ENCODE results near the gene TXNDC2. TPM values are rescaled to one million over a fixed set of nuclear protein-coding genes. Genes with fewer than 3 reads are reported as not detected.

Gene TXNDC2
- total and polyA plus RNA-seq, 4 donors, result under 0.01 to 0.09 TPM; not detected in 2

DNA sequence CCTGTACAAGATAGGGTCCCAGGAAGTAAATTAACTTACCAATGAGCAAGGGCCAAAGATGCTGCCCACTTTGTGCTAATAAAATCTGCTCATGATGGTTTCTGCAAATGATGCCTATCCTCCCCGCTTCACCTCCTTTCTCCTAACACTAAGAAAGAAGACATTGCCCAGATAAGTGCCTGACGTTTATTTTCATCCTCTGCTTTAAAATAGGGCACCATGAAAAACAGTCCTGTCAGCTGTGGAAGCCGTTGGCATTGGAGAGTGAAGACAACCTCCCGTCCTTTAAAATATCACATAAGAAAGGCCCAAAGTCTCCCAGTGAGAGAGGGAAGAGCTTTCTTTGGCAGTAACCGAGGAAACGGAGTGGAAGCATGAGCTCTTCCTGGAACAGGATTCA is 1.7 kb upstream of the TXNDC2 start:
- Histone ChIP-seq H3K36me3 (ENCODE audit: control insufficient read depth in 4 of 4, insufficient read depth in 3 of 4, low read depth in 1 of 4, low read length in 3 of 4) (no peaks in the 10 kb centered on the region), H3K27ac (ENCODE audit: low read depth in 1 of 2, low read length in 2 of 2) (no peak overlapping the region), H3K27me3 (ENCODE audit: control insufficient read depth in 4 of 4, insufficient read depth in 4 of 4, low read length in 3 of 4) (no peaks in the 10 kb centered on the region), H3K9me3 (ENCODE audit: control insufficient read depth in 4 of 4, low read length in 3 of 4) (no peaks in the 10 kb centered on the region), H3K9ac (ENCODE audit: low read depth in 1 of 2, low read length in 2 of 2) (no peak overlapping the region), H3K4me1 (ENCODE audit: control insufficient read depth in 4 of 4, insufficient read depth in 4 of 4, low read length in 3 of 4) (no peaks in the 10 kb centered on the region), H3K4me3 (ENCODE audit: low read depth in 1 of 3, low read length in 3 of 3) (no peak overlapping the region)
- no peak for DNase-seq (ENCODE audit: low spot score)
- TF ChIP-seq GABPA (IDR thresholded peaks at IDR 0.05 in 1 of 2, conservative IDR thresholded peaks at IDR 0.05 in 1 of 2), result no peak
- no peak for TF ChIP-seq EGR1 (IDR thresholded peaks at IDR 0.05; ENCODE audit: low read depth in 2 of 2)
- no peak for TF ChIP-seq HNF4G (IDR thresholded peaks at IDR 0.05)
- TF ChIP-seq, protein P1, sequence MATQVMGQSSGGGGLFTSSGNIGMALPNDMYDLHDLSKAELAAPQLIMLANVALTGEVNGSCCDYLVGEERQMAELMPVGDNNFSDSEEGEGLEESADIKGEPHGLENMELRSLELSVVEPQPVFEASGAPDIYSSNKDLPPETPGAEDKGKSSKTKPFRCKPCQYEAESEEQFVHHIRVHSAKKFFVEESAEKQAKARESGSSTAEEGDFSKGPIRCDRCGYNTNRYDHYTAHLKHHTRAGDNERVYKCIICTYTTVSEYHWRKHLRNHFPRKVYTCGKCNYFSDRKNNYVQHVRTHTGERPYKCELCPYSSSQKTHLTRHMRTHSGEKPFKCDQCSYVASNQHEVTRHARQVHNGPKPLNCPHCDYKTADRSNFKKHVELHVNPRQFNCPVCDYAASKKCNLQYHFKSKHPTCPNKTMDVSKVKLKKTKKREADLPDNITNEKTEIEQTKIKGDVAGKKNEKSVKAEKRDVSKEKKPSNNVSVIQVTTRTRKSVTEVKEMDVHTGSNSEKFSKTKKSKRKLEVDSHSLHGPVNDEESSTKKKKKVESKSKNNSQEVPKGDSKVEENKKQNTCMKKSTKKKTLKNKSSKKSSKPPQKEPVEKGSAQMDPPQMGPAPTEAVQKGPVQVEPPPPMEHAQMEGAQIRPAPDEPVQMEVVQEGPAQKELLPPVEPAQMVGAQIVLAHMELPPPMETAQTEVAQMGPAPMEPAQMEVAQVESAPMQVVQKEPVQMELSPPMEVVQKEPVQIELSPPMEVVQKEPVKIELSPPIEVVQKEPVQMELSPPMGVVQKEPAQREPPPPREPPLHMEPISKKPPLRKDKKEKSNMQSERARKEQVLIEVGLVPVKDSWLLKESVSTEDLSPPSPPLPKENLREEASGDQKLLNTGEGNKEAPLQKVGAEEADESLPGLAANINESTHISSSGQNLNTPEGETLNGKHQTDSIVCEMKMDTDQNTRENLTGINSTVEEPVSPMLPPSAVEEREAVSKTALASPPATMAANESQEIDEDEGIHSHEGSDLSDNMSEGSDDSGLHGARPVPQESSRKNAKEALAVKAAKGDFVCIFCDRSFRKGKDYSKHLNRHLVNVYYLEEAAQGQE (IDR thresholded peaks at IDR 0.05), result no peak
- TF ChIP-seq, protein P2, sequence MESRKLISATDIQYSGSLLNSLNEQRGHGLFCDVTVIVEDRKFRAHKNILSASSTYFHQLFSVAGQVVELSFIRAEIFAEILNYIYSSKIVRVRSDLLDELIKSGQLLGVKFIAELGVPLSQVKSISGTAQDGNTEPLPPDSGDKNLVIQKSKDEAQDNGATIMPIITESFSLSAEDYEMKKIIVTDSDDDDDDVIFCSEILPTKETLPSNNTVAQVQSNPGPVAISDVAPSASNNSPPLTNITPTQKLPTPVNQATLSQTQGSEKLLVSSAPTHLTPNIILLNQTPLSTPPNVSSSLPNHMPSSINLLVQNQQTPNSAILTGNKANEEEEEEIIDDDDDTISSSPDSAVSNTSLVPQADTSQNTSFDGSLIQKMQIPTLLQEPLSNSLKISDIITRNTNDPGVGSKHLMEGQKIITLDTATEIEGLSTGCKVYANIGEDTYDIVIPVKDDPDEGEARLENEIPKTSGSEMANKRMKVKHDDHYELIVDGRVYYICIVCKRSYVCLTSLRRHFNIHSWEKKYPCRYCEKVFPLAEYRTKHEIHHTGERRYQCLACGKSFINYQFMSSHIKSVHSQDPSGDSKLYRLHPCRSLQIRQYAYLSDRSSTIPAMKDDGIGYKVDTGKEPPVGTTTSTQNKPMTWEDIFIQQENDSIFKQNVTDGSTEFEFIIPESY (IDR thresholded peaks at IDR 0.05), result no peak
- no peak for TF ChIP-seq JUND (IDR thresholded peaks at IDR 0.05)
- no peak for TF ChIP-seq NR2F2 (IDR thresholded peaks at IDR 0.05)
- TF ChIP-seq, protein P3, sequence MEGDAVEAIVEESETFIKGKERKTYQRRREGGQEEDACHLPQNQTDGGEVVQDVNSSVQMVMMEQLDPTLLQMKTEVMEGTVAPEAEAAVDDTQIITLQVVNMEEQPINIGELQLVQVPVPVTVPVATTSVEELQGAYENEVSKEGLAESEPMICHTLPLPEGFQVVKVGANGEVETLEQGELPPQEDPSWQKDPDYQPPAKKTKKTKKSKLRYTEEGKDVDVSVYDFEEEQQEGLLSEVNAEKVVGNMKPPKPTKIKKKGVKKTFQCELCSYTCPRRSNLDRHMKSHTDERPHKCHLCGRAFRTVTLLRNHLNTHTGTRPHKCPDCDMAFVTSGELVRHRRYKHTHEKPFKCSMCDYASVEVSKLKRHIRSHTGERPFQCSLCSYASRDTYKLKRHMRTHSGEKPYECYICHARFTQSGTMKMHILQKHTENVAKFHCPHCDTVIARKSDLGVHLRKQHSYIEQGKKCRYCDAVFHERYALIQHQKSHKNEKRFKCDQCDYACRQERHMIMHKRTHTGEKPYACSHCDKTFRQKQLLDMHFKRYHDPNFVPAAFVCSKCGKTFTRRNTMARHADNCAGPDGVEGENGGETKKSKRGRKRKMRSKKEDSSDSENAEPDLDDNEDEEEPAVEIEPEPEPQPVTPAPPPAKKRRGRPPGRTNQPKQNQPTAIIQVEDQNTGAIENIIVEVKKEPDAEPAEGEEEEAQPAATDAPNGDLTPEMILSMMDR (IDR thresholded peaks at IDR 0.05; ENCODE audit: low read depth, low read length, missing input control), result no peak
- no peak for TF ChIP-seq YY1 (IDR thresholded peaks at IDR 0.05)
- TF ChIP-seq FOXA1 (IDR thresholded peaks at IDR 0.05), result no peak
- TF ChIP-seq, protein P4, sequence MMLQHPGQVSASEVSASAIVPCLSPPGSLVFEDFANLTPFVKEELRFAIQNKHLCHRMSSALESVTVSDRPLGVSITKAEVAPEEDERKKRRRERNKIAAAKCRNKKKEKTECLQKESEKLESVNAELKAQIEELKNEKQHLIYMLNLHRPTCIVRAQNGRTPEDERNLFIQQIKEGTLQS (IDR thresholded peaks at IDR 0.05), result no peak
- TF ChIP-seq RXRA (IDR thresholded peaks at IDR 0.05), result no peak
- TF ChIP-seq, protein P5, sequence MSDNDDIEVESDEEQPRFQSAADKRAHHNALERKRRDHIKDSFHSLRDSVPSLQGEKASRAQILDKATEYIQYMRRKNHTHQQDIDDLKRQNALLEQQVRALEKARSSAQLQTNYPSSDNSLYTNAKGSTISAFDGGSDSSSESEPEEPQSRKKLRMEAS (IDR thresholded peaks at IDR 0.05), result no peak
- no peak for TF ChIP-seq TAF1 (conservative IDR thresholded peaks at IDR 0.05)
- TF ChIP-seq FOXA2 (IDR thresholded peaks at IDR 0.05), result no peak
- TF ChIP-seq SP1 (IDR thresholded peaks at IDR 0.05), result no peak
- no peak for TF ChIP-seq HNF4A (conservative IDR thresholded peaks at IDR 0.05)
- no peak for TF ChIP-seq RAD21 (IDR thresholded peaks at IDR 0.05)
- WGBS, result 85% methylated on average over 6 of the region's 6 CpGs

Data from liver (tissue), 9 donors.